ENCODE results near the gene NOP9.

DNA sequence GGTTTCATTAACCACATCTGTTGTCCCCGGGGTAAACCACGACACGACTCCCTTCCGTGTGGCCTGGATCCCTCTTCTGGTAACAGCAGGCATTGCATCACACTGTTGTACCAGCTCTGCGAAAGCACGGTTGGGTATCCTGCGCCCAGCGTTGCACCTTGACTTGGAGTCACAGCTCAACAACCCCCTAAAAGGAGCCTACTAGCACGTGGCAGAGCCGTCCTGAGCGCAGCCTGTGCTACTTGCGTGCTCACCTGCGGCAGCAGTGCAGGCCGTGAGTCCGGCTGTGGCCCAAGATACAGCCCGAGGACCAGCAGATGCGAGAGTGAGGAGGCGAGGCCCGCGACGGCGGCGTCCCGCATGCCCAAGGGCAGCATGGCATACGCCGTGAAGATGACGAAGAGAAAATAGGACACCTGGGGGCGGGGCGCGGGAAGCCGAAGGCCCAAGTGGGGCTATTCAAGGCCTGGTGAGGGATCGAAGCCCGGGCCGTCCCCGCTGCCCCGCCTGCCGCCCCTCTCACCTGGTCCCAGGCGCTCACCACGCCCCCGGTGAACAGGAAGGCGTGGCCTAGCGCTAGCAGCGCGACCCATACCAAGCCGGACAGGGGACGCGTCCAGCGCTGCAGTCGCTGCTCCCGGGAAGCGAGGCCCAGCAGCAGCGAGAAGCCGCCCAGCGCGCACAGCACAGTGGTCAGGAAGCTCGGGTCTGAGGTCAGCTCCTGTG lies 32.8 kb downstream of the NOP9 start:
- TF ChIP-seq, protein P1, sequence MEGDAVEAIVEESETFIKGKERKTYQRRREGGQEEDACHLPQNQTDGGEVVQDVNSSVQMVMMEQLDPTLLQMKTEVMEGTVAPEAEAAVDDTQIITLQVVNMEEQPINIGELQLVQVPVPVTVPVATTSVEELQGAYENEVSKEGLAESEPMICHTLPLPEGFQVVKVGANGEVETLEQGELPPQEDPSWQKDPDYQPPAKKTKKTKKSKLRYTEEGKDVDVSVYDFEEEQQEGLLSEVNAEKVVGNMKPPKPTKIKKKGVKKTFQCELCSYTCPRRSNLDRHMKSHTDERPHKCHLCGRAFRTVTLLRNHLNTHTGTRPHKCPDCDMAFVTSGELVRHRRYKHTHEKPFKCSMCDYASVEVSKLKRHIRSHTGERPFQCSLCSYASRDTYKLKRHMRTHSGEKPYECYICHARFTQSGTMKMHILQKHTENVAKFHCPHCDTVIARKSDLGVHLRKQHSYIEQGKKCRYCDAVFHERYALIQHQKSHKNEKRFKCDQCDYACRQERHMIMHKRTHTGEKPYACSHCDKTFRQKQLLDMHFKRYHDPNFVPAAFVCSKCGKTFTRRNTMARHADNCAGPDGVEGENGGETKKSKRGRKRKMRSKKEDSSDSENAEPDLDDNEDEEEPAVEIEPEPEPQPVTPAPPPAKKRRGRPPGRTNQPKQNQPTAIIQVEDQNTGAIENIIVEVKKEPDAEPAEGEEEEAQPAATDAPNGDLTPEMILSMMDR (IDR thresholded peaks at IDR 0.05; ENCODE audit: low read depth, low read length, poor library complexity, severe bottlenecking): peak; percentile 68
- TF ChIP-seq EZH2phosphoT487 (IDR thresholded peaks at IDR 0.05; ENCODE audit: borderline replicate concordance, low read length): no peak
